Measurements from ENCODE around the gene GID8.

GRCh38 chr20:62911701-62912280 lies 26.2 kb upstream of the GID8 start:
- no peak for TF ChIP-seq CTCF (IDR thresholded peaks at IDR 0.05)
- no peak for TF ChIP-seq POLR2A (IDR thresholded peaks at IDR 0.05; ENCODE audit: low read depth)
- TF ChIP-seq EP300 (IDR thresholded peaks at IDR 0.05), result no peak

Measured in esophagus muscularis mucosa (tissue), 4 donors.